HG03457 (cell line): ENCODE measurements around the gene SERGEF.

Experiments
- ATAC-seq: cut with Tn5 transposase; IDR thresholded peaks from one replicate; pipeline ENCODE4 v1.9.1; 2021; ENCODE audit warnings: moderate number of reproducible peaks; ENCODE audit not compliant: unreplicated experiment

The SERGEF gene

GRCh38 chr11:17821648-17822400 lies 191.0 kb downstream of the SERGEF start:
- ATAC-seq: no peak

DNA sequence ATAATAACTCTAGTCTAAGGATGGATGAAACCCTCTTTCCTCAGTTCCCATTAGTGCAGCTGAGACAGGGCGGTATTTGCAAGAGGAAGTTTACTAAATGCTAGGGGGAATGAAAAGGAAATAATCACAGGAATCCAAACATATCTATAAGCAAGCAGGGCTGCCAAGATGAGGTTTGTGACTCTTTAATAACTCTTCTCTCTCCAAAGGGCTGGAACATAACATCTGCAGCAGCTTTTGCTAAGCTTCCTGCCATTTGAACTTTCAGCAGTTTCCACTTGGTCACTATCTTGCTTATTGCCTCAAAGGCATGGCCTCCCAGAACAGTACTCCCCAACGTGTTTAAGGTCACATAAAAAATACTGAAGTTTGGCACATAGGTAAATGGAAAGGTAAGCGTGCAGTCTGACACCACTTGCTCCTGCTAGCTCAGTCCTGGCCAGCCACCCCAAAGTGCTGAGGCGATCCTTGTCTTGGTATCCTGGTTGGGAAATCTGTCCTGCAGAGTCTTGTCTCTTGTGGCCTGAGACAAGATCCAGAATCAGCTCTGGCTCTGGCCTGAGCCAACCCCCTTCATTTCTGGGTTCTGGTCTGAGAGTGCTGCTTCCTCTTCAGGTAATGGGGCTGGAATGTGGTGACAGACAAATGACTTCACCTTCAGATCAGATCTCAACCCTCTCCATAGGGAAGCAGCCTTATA lies 196.5 kb downstream of the SERGEF start:
- ATAC-seq: no peak

GRCh38 chr11:17814546-17814945 lies 198.3 kb downstream of the SERGEF start:
- no peak for ATAC-seq

- no peak for ATAC-seq
These were observed 199.3 kb downstream of the SERGEF start for GRCh38 chr11:17813391-17814059.

- no peak for ATAC-seq
These were observed 200.0 kb downstream of the SERGEF start for GRCh38 chr11:17812865-17813187.

GRCh38 chr11:17812091-17812864 lies 200.6 kb downstream of the SERGEF start:
- no peak for ATAC-seq

DNA sequence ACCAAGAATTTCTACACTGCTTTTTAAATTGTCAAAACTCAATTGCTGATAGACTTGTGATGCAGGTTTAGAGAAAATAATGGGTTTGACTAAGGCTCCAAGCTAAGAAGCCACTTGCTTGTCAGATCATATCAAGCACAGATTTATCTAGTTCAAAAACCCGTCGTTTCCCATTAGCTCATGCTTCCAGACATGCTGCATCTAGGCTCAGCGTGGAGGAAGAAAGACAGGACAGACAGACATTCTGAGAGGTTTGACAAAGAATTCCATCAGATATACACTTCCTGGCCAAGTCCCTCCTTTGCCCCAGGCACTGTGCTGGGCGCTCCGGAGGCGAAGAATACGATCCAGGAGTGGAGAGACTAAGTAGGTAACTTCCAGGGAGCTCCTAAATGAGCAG lies 201.5 kb downstream of the SERGEF start:
- no peak for ATAC-seq

DNA sequence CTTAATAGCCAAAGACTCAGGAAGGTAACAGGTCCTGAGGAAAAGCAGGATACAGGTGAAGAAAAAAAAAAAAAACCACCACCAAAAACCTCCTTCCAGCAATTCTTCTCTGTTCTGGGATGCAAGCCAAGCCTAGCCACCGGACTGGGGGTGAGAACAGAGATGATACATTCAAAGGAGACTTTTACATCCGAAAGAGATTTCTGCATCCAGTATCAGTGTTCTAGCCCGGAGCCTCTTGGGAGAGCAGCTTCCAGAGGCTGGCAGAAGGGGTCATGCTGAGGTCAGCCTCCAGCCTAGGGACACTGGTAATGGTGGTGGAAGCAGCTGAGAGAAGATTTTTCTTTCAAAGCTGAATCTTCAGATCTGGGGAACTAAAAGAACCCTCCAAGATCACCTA lies 202.1 kb downstream of the SERGEF start:
- no peak for ATAC-seq

DNA sequence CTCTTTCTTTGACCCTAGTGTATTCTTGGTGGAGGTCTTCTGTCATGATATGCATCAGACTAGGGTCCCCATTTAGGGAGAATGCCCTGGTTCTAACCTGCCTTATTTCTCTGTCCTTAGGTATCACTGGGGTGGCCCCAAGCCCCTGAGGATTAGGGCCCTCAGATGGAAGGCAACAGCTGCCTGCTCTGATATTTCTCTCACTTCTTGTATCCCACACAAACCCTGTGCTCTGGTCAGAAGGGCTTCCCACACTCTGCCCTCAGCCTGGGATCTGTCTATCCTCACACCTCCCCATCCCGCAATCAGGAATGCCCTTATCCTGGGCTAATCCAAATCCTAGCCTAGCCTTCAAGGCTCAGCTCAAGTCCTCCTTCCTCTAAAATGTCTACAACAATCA lies 202.8 kb downstream of the SERGEF start:
- ATAC-seq: no peak

DNA sequence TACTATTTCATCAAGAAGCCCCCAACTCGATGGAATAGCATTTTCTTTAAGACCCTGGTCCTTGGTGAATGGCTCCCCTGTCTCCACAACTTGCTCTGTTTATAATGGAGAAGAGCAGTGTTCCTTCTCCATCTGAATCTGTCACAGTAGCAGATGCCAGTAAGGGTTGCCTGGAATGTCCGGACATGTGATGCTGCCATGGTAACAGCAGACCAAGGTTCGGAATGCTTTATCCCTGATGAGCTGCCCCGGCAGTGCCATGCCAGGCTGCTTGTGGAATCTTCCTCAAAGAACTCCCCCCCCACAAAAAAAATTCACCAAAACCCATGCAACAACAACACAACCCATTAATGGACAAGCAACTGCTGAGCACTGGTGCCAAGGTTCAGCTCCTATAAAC lies 205.8 kb downstream of the SERGEF start:
- no peak for ATAC-seq

DNA sequence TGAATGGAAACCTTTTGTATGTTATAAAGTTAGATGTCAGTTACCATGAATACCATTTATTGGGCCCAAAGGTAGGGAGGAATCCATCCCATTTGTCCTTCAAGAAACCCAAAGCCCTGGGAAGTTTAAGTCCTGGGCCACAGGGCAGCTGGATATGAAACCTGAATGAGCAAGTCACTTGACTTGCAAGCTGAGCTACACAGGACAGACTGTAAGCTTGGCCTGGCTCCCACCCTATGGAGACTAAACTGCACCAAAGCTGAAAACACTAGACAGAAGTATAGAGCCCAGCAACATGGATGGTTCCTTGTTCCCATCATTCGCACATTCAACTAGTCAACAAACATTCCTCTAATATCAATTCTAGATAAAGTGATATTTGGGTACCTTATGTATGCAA lies 207.0 kb downstream of the SERGEF start:
- ATAC-seq: no peak

- ATAC-seq: no peak
These were observed 207.8 kb downstream of the SERGEF start for GRCh38 chr11:17805043-17805442.

DNA sequence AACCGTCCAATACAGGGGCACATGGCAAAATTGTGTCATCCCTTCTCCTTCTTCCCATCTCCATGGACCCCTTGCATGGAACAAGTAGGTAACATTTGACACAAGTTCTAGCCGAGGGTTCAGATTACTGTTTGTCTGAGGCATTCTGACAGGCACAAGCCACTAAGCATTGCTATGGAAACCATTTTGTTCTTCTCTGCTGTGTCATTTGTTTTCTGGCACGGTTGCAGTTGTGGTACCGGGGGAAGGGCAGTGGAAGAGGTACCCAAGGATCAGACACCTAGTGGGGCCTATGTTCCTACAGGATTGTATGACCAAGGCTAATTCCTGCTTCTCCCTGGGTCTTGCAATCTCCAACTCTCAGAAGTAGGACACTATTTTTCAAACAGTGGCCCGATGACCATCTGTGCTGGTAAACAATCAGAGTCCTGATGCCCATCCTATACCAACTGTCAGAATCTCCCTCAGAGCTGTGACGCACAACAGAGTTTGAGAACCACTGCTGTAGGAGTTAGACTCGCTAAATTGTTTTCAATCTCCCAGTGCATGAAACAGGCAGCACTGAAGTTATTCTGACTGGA lies 209.0 kb downstream of the SERGEF start:
- no peak for ATAC-seq

- ATAC-seq: no peak
These were observed 210.4 kb downstream of the SERGEF start for GRCh38 chr11:17802491-17802890.

DNA sequence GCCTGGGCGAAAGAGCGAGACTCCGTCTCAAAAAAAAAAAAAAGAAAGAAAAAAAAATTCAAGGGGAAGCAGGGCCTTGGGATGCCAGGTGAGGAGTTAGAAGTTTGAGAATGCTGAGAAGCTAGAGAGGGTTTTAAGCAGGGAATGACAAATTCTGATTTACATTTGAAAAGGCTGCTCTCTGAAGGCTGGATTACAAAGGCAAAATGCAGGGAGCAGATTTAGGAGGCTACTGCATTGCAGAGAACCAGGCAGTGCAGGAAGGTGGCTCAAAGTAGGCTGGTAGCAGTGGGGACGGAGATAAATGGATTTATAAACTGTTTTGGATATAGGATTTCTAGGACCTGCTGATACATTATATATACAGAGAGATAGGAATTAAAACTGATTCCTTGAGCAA lies 211.7 kb downstream of the SERGEF start:
- no peak for ATAC-seq

DNA sequence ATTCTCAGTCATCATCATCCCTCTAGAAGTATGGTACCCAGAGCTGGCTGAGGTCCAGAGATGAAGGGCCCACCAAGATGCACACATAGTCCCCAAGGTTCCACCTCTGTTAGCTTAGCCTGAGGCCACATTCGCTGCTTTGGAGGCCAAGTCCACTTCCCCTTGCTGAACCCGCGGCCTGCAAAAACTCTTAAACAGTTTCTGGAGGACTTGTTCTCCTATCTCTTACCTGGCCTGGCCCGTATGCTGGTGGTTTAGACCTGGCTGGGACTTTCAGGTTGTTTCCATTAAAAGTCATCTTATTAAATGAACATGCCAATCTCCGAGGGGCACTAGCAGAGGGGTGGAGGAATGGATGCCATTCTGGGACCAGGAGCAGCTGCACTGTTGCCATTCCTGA lies 213.7 kb downstream of the SERGEF start:
- no peak for ATAC-seq

- ATAC-seq: no peak
These were observed 214.1 kb downstream of the SERGEF start for GRCh38 chr11:17798716-17799115.

- no peak for ATAC-seq
These were observed 214.6 kb downstream of the SERGEF start for GRCh38 chr11:17798253-17798652.

DNA sequence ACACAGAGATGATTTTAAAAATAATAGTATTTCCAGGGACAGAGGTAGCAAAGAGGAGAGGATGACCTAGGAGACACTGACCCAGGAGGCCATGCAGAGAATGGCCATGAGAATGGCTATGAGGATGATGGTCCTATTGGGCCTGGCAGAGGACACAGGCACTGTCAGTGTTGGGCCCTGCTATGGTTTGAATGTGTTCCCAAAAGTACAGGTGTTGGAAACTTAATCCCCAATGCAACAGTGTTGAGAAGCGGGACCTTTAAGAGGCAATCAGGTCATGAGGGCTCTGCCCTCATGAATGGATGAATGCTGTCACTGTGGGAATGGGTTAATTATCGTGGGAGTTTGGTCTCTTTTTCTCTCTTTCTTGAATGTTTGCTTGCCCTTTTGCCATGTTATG lies 216.7 kb downstream of the SERGEF start:
- no peak for ATAC-seq

DNA sequence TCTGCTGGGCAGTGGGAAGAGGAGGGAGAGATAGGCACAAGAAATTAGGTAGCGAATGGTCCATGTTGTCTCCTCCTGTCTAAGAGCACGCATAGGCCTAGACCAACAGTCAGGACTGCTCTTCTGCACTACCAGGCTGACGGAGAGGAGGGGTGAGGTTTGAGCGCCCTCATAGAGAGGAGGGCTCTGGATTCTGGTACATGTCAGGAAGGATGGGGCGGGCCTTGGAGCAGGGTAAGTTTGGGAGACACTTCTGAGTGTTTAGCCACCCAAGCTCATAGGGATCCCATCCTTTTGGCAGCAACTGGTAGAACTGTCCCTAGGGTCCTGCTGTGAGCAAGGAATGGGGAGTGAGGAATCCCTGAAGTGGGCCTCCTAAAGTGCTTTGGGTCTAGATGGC lies 217.9 kb downstream of the SERGEF start:
- ATAC-seq: no peak

GRCh38 chr11:17793642-17794170 lies 219.1 kb downstream of the SERGEF start:
- no peak for ATAC-seq
